Vagina (tissue), 2 donors: Measurements from ENCODE around the gene WDFY1. TPM values are rescaled to one million over a fixed set of nuclear protein-coding genes. Genes with fewer than 3 reads are reported as not detected.

Experiments
- DNase-seq, 2 donors: peaks; one replicate each; pipeline ENCODE4 v3.0.0-alpha.2; 2017; ENCODE audit errors: extremely low spot score in 2 of 2
- H3K27ac ChIP-seq: fragments of 200-600 bp; sonication (generic); one replicate; pipeline ENCODE4 v1.5.1; 2019
- H3K27me3 ChIP-seq: fragments of 200-600 bp; sonication (generic); one replicate; pipeline ENCODE4 v1.5.1; 2019
- H3K36me3 ChIP-seq, 2 donors: fragments of 200-600 bp; sonication (generic); one replicate each; pipeline ENCODE4 v1.5.1; 2017 to 2019
- H3K4me1 ChIP-seq: fragments of 200-600 bp; sonication (generic); one replicate; pipeline ENCODE4 v1.5.1; 2019
- H3K4me3 ChIP-seq, 2 donors: fragments of 200-600 bp; sonication (generic); 1 replicate in 1 of 2; 2 replicates in 1 of 2; pipeline ENCODE4 v1.5.1; 2016 to 2019
- H3K9me3 ChIP-seq: fragments of 200-600 bp; sonication (generic); one replicate; pipeline ENCODE4 v1.5.1; 2019
- CTCF ChIP-seq, 3 experiments: fragments of 450-650 bp in 2 of 3; fragments of 200-600 bp in 1 of 3; sonication (generic) in 1 of 3; IDR thresholded peaks; one replicate each; pipeline ENCODE4 v1.5.1; 2017 to 2019; ENCODE audit warnings: antibody characterized with exemption in 3 of 3, mild to moderate bottlenecking in 2 of 3, moderate library complexity in 2 of 3
- POLR2A ChIP-seq, 2 donors: fragments of 450-650 bp; IDR thresholded peaks; one replicate each; pipeline ENCODE4 v1.6.1; 2017; ENCODE audit warnings: antibody characterized with exemption in 2 of 2, mild to moderate bottlenecking in 2 of 2, moderate library complexity in 2 of 2
- POLR2AphosphoS5 ChIP-seq, 2 donors: sonication (generic); formaldehyde crosslinking; IDR thresholded peaks; one replicate each; pipeline ENCODE4 v1.9.0; 2017; ENCODE audit warnings: antibody characterized with exemption in 2 of 2, mild to moderate bottlenecking in 2 of 2, low read depth in 1 of 2; ENCODE audit not compliant: insufficient read depth in 1 of 2
- intact Hi-C: fragments of 100-400 bp; cut with DNase I; formaldehyde crosslinking; loops from one replicate; pipeline ENCODE4 v1.15.1; 2023
- total RNA-seq: library from RNA; depleted of rRNA; stranded (reverse); fragments of >200 nt; gene quantifications from one replicate; pipeline ENCODE4 v1.2.3, GENCODE V29; 2016

Gene WDFY1
- total RNA-seq, 1 donor from 2014 or later: 44.2 TPM

- TF ChIP-seq POLR2AphosphoS5 (IDR thresholded peaks at IDR 0.05; ENCODE audit: insufficient read depth in 1 of 2, low read depth in 1 of 2) (no peak), CTCF (IDR thresholded peaks at IDR 0.05) (no peak), POLR2A (IDR thresholded peaks at IDR 0.05) (no peak)
- intact Hi-C loops: no loop called here
- no peak overlapping the region for H3K4me3 ChIP-seq
- H3K36me3 ChIP-seq: no peaks in the 10 kb centered on the region
- no peaks in the 10 kb centered on the region for H3K27me3 ChIP-seq
- no peak for DNase-seq
- H3K9me3 ChIP-seq: no peaks in the 10 kb centered on the region
- H3K4me1 ChIP-seq: peaks cover 12% of the 10 kb centered on the region
- no peak overlapping the region for H3K27ac ChIP-seq
Measured at GRCh38 chr2:223835701-223836532, 109.2 kb downstream of the WDFY1 start.

- no peak overlapping the region for H3K4me3 ChIP-seq
- H3K4me1 ChIP-seq: peaks cover 12% of the 10 kb centered on the region
- no peak for DNase-seq
- TF ChIP-seq POLR2A (IDR thresholded peaks at IDR 0.05): no peak
- TF ChIP-seq CTCF (IDR thresholded peaks at IDR 0.05): no peak
- no peak for TF ChIP-seq POLR2AphosphoS5 (IDR thresholded peaks at IDR 0.05; ENCODE audit: insufficient read depth in 1 of 2, low read depth in 1 of 2)
- no peak overlapping the region for H3K27ac ChIP-seq
- H3K27me3 ChIP-seq: no peaks in the 10 kb centered on the region
- H3K36me3 ChIP-seq: no peaks in the 10 kb centered on the region
- H3K9me3 ChIP-seq: no peaks in the 10 kb centered on the region
- intact Hi-C loops: no loop called here
Measured at GRCh38 chr2:223834431-223834830, 110.7 kb downstream of the WDFY1 start.

GRCh38 chr2:223832241-223832903, 112.8 kb downstream of the WDFY1 start:
- no peaks in the 10 kb centered on the region for H3K9me3 ChIP-seq
- H3K36me3 ChIP-seq: no peaks in the 10 kb centered on the region
- intact Hi-C loops: no loop called here
- H3K27ac ChIP-seq: no peak overlapping the region
- TF ChIP-seq POLR2AphosphoS5 (IDR thresholded peaks at IDR 0.05; ENCODE audit: insufficient read depth in 1 of 2, low read depth in 1 of 2) (no peak), CTCF (IDR thresholded peaks at IDR 0.05) (no peak), POLR2A (IDR thresholded peaks at IDR 0.05) (no peak)
- no peak for DNase-seq
- H3K4me3 ChIP-seq: no peak overlapping the region
- H3K27me3 ChIP-seq: no peaks in the 10 kb centered on the region
- peaks cover 12% of the 10 kb centered on the region for H3K4me1 ChIP-seq

GRCh38 chr2:223829128-223829527, 116.0 kb downstream of the WDFY1 start:
- H3K4me3 ChIP-seq: no peak overlapping the region
- no peaks in the 10 kb centered on the region for H3K36me3 ChIP-seq
- no peaks in the 10 kb centered on the region for H3K27me3 ChIP-seq
- intact Hi-C loops: no loop called here
- H3K27ac ChIP-seq: no peak overlapping the region
- TF ChIP-seq POLR2A (IDR thresholded peaks at IDR 0.05): no peak
- TF ChIP-seq POLR2AphosphoS5 (IDR thresholded peaks at IDR 0.05; ENCODE audit: insufficient read depth in 1 of 2, low read depth in 1 of 2): no peak
- no peak for TF ChIP-seq CTCF (IDR thresholded peaks at IDR 0.05)
- DNase-seq: no peak
- H3K4me1 ChIP-seq: no peaks in the 10 kb centered on the region
- no peaks in the 10 kb centered on the region for H3K9me3 ChIP-seq

- Histone ChIP-seq H3K4me1 (no peaks in the 10 kb centered on the region), H3K36me3 (no peaks in the 10 kb centered on the region), H3K27ac (no peak overlapping the region), H3K9me3 (no peaks in the 10 kb centered on the region), H3K27me3 (no peaks in the 10 kb centered on the region), H3K4me3 (no peak overlapping the region)
- intact Hi-C loops: no loop called here
- TF ChIP-seq POLR2AphosphoS5 (IDR thresholded peaks at IDR 0.05; ENCODE audit: insufficient read depth in 1 of 2, low read depth in 1 of 2) (no peak), CTCF (IDR thresholded peaks at IDR 0.05) (no peak), POLR2A (IDR thresholded peaks at IDR 0.05) (no peak)
- DNase-seq: no peak
Measured at GRCh38 chr2:223828314-223828713, 116.8 kb downstream of the WDFY1 start.
